Cardiac fibroblast (primary cell): ENCODE data around the gene GRAMD4.
A peak's percentile ranks its signal among the peaks of the same experiment; 100 is the strongest.
"Not testable (repeated sequence)": the region's sequence is repeated elsewhere in the genome, so short reads cannot be mapped to it uniquely, and the experiment has no call there.

Experiments
- DNase-seq, 2 donors: peaks; one replicate each; pipeline versions ENCODE4 v3.0.0 to v3.0.0-alpha.2; 2010; ENCODE audit warnings: low read depth in 2 of 2
- H3K4me3 ChIP-seq, 2 donors: replicated peaks in 1 of 2; 1 replicate in 1 of 2; 2 replicates in 1 of 2; pipeline ENCODE4 v1.5.1; 2011; ENCODE audit warnings: low read depth in 2 of 2, low read length in 2 of 2, mild to moderate bottlenecking in 2 of 2, moderate library complexity in 1 of 2
- TF ChIP-seq, protein P1 (sequence below): IDR thresholded peaks from one replicate; pipeline ENCODE4 v1.5.1; 2011; ENCODE audit warnings: low read depth, mild to moderate bottlenecking, low read length, inconsistent platforms

The GRAMD4 gene

DNA sequence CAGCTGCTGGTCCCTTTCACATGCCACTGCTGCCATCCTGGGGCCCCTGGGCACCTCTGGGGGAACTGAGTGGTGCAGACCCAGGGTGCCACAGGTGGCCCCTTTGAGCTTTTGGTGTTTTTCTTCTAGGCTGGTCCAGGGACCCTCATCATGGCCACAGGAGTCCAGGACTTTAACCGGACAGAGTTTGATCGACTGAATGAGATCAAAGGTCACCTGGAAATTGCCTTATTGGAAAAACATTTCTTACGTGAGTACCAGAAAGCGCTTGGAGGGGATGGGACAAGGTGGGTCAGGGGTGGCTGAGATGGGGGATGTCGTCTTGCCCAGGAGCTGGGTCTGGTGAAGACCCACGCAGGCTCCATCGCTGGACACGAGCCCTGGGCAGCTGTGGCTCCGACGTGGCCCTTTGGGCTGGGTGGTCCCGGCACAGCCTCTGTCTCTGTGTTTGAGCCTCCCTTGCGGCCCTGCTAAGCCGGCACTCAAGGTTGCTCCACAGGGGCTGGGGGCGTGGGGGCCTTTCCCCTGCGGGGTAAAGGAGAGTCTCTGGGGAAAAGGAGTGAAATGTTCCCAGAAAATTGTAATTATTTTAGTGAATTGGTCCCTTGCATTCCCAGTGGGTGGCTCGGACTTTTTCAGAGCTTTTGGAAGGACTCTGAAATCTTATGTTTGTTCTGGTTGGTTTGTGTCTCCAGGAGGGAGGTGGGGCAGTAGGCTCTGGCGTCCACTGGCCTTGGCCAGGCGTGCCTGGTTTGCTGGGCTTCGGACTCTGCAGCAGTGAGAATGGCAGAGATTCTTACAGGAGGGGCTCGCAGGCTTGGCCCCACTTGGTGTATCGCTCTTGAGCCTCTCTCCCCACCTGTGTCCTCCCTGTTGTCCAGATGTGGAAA lies 17.8 kb downstream of the GRAMD4 start:
- no peak for DNase-seq
- TF ChIP-seq, protein P1, sequence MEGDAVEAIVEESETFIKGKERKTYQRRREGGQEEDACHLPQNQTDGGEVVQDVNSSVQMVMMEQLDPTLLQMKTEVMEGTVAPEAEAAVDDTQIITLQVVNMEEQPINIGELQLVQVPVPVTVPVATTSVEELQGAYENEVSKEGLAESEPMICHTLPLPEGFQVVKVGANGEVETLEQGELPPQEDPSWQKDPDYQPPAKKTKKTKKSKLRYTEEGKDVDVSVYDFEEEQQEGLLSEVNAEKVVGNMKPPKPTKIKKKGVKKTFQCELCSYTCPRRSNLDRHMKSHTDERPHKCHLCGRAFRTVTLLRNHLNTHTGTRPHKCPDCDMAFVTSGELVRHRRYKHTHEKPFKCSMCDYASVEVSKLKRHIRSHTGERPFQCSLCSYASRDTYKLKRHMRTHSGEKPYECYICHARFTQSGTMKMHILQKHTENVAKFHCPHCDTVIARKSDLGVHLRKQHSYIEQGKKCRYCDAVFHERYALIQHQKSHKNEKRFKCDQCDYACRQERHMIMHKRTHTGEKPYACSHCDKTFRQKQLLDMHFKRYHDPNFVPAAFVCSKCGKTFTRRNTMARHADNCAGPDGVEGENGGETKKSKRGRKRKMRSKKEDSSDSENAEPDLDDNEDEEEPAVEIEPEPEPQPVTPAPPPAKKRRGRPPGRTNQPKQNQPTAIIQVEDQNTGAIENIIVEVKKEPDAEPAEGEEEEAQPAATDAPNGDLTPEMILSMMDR = no peak
- H3K4me3 ChIP-seq = no peak overlapping the region

DNA sequence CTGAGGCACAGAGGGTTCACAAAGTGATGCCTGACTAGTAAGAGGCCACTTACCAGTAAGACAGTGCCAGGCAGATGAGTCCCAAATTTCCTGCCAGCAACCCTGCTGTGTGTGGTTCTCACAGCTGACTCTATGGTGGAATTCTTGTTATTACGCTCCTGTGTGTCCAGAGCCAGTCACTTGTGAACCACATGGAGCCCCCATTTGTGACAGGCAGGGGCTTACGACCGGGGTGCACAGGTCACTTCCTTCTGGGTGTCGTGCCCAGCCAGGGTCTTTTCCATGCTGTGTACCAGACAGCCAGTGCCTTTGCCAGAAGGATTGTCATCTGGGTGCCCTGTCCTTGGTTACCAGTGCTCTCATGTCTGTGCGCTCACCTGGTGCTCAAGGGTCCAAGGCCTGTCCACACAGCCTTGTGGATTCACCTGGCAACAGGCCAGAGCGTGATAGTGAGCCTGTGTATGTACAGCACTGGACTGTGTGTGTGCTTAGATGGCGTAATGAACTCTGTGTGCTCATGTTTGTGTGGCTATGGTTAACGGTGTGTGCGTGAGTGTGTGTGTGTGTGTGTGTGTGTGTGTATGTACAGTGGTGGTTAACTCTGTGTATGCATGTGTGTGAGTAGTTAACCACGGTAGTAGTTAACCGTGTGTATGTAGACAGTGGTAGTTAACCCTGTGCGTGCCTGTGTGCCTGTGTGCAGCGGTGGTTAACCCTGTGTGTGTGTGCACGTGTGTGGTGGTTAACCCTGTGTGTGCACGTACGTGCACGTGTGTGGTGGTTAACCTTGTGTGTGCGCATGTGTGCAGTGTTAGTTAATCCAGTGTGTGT lies 18.6 kb downstream of the GRAMD4 start:
- TF ChIP-seq, protein P1 = no peak
- DNase-seq = peak; percentile 36 to 42
- no peak overlapping the region for H3K4me3 ChIP-seq

DNA sequence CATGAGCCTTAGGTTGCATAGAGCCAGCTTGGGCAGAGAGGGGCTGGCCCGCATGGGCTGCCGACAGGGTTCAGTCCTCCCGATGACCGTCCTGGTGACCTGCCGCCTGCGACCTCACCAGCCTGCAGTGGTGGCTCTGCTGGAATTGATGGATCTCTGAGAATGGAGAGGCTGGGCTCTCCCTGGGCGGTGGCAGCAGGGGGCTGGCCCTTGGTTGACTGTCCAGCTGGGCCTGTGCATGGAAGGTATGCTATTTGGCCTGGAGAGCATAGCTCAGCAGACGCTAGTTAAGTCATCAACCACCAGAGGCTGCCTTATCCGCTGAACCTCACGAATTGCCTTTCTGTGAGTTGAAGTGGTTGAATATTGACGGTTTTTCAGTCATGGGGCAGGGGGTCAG lies 19.7 kb downstream of the GRAMD4 start:
- H3K4me3 ChIP-seq = no peak overlapping the region
- TF ChIP-seq, protein P1 = no peak
- no peak for DNase-seq

DNA sequence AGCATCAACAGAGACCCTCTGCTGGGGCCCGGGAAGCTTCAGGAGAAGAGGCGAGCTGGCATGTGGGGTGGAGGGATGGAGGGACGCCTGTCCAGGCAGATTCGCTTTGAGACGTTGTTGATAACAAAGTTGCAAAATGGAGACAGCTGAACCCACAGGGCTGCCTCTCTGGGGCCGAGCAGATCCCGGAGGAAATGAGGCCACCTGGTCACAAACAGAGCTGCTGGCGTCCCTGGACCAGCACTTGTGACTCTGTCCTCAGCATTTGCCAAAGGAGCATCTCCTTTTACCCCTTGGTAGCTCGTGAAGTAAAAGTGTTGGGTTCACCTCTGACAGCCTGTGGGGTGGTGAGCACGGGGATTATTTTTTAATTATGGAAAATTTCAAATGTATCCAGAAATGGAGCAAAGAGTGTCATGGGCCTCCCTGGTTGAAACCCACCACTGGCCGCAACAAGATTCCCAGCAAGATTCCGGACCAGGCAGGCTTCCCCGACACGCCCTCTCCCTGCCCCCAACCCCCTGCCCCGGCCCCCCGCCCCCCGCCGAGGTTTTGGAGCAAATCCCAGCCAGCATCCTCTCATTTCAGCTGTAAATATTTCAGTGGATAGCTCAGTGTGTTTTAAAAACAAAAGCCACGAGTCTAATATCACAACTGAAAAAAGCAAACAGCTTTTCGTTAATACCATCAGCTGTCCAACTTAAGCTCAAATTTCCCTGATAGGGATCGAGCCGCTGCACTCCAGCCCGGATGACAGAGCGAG lies 20.3 kb downstream of the GRAMD4 start:
- TF ChIP-seq, protein P1 = no peak
- no peak for DNase-seq
- H3K4me3 ChIP-seq = no peak overlapping the region

DNA sequence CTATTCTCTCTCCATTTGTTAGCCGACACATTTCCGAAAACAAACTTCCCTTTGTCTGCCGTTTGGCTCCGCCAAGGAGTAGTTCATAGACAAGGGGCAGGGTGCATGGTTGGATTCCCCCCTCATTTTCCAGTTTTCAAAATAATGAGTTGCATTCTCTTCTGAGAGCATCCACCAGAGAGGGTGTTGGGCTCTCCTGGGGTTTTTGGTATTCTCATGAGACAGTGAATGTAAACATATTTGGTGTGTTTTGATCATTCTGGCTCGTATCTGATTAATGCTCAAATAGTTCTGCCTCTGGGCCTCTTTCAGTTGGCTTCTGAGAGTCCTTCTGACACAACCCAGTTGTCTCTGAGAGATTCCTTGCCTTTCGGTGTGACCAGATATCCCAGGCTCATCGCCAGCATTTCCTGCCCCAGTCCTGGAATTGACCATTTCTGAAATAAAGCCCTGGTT lies 21.7 kb downstream of the GRAMD4 start:
- DNase-seq = peak in 1 of 2 donors; percentile 62
- H3K4me3 ChIP-seq = no peak overlapping the region
- TF ChIP-seq, protein P1 = no peak

DNA sequence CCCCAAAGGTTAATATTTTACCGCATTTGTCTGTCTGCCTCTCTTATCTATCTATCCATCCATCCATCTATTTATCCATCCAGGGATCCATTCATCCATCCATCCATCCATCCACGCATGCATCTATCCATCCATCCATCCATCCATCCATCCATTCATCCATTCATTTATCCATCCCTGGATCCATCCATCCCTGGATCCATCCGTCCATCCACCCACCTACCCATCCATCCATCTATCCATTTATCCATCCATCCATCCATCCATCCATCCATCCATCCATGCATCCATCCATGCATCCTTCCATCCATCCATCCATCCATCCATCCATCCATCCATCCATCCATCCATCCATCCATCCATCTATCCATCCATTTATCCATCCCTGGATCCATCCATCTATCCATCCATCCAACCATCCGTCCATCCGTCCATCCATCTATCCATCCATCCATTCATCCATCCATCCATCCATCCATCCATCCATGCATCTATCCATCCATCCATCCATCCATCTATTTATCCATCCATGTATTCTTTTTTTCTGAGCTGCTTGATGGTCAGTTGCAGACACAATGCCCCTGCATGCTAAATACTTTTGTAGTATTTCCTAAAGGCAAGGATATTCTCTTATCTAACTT lies 22.8 kb downstream of the GRAMD4 start:
- not testable (repeated sequence) for H3K4me3 ChIP-seq, DNase-seq
